HG03060 (cell line): Measurements from ENCODE around the gene PSMA7.

ENCODE experiments used
- ATAC-seq: cut with Tn5 transposase; IDR thresholded peaks from one replicate; pipeline ENCODE4 v1.9.1; 2021; ENCODE audit warnings: low read depth, moderate number of reproducible peaks; ENCODE audit not compliant: unreplicated experiment

PSMA7 gene

DNA sequence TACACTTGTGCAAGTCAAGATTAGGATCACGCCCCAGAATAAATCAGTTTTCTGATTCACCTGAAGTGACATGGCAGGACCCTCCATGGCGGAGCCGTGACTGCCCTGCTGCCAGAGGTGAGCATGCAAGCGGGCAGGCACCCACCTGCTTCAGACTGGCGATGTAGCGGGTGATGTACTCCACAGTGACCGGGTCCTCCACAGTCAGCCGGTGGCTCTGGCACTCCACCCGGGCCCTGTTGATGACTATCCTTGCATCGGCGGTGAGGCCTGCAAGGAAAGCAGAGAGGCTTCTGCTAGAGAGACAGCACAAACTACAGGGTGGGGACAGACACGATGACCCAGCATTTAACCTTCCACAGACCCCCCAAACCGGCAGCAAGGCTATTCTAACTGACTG lies 3.6 kb downstream of the PSMA7 start:
- no peak for ATAC-seq

DNA sequence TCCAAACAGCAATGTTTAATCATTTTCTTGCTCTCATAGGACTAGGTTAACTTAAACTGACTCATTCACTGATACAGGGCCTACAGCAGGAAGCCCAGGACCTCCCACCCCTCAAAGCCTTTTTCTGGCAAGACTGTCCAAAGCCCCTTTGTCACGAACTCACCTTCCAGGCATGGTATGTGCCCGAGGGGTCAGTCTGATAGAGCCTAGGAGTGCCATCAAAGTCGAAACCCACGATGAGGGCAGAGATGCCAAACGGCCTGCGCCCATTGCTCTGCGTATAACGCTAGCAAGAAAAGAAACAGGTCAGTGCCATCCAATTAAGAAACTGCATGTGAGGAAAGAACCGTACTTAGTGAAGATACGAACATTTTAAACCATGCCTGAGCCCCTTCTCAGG lies 4.3 kb downstream of the PSMA7 start:
- no peak for ATAC-seq

DNA sequence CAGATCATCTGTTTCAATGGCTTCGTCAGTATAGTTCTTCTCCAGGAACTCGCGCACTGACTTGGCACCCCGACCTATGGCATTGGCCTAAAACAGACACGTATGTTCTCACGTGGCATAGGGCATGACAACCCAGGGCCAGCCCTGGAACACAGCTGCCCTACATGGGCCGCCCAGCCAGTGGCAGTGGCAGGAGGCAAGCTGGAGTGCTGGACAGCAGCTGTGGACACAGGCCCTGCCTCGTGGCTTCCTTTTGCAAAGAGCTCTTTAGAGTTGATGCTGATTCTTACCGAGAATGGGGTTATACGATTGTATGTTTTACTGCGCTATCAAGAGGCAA lies 5.0 kb downstream of the PSMA7 start:
- ATAC-seq, result no peak

DNA sequence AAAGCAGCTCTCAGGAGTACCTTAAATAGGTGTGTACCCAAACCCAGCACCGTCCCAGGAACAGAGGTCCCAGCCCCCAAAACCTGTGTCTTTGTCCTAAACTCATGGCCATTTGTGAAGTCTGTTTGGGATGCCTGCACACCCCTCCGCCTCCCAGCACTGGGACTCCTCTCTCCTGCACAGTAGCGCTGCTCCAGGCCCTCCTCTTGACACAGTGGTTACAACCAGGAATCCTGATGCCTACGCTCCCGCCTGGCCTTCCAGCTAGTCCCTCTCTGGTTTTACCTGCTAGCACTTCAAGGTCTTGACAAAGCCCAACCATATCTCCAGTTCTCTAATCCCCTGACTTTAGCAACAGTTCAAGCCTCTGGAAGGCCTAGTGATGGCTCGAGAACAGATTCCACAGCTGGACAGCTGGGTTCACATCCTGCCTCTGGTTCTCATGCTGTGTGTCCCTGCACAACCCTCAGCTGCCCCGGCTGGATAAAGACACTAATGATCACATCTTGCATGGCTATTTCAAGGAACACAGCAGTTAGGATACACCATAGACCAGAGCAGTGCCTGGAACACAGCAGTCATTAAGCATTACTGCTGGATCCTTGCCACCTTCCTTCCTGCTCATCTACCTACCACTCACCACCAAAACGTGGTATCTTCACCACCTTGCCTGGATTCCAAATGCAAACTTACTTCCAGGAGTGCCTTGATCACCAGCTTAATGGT lies 5.6 kb downstream of the PSMA7 start:
- ATAC-seq, result no peak

DNA sequence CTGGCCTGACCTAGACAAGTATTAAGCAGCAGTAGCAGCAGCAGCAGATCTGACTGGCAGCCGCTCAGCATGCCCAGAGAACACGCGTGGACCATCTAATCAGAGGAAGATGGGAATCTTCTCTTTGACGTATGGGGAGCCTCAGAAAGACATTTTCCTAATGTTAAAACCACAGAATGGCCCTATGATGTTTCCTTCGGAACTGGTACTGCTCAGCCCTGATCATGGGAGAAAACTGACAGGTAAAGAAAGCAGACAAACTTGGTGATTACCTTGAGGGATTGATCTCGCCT lies 6.2 kb downstream of the PSMA7 start:
- no peak for ATAC-seq

DNA sequence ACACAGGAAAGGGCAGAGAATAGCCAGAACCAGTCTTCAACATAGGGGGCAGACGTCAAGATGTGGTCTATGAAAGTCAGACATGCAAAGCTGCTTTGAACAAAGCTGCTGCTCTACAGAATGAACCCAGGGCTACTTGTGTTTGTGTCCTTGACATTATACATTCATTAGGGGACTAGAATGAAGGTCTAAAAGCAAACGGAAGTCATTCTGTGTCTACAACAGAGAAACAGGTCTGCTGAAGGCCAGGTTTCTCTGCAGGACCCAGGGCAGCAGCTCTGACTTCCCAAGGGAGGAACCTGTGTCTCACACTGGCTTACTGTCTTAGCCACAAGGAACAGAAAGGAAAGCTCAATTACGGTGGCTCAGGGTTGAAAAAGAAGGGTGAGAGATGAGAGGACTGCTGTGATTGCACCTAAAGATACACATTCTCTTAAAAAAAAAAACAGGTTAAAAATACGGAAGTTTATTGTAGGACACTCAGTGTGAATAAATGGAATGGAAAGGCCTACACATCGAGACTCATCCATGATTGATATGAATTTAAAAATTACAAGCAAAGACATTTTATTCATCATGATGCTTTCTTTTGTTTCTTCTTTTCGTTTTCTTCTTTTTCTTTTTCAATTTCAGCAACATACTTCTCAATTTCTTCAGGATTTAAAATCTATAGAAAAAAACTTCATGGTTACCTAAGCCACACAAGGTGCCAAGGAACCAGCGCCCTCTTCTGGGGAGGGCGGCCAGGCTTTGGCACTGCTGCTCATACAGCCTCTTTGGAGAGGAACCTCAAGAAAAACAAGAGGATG lies 6.7 kb downstream of the PSMA7 start:
- no peak for ATAC-seq

DNA sequence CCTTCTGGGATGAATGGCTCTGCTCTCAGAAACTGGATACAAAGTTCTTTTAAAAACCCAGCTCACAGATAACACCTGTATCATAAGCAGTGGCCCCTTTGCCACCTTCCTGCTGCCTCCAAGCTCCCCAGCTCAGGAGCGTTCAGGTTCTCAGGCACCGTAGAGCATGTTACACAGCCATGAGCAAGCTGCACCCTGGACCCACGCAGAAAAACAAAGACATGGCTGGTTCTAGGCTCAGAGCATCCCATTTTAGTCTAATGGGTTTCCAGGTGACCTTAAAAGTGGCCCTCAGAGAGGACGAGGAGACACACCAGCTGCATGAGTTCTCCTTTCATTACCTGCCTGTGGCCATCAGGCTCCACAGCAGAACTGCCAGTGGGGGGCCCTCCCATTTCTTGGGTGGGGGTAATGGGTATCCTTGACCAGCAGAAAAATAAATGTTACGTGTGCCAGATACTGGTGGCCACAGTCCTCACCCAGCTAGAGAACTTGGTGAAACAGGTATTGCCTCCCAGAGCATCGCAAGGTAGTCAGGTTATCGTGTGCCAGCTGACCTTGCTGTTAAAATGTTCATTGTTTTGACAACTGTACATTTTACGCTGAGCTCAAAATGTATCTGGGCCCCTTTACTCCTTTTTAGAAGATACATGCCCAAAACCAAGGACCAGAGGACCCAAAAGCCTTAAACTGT lies 7.5 kb downstream of the PSMA7 start:
- ATAC-seq, result no peak

DNA sequence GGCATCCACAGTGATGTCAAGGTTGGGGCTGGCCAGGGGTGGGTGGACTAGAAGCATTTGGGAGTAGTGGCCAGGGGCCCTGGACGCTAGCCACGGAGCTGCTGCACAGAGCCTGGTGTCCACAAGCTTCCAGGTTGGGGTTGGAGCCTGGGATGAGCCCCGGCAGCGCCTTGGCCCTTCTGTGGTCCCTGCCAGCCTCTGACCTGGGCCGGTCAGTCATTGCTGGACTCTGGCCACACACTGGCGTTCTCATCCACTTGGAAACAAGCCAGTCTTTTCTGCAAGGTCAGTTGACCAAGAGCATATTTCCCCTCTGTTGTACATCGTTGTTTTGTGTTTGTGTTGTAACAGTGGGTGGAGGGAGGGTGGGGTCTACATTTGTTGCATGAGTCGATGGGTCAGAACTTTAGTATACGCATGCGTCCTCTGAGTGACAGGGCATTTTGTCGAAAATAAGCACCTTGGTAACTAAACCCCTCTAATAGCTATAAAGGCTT lies 8.4 kb downstream of the PSMA7 start:
- no peak for ATAC-seq

DNA sequence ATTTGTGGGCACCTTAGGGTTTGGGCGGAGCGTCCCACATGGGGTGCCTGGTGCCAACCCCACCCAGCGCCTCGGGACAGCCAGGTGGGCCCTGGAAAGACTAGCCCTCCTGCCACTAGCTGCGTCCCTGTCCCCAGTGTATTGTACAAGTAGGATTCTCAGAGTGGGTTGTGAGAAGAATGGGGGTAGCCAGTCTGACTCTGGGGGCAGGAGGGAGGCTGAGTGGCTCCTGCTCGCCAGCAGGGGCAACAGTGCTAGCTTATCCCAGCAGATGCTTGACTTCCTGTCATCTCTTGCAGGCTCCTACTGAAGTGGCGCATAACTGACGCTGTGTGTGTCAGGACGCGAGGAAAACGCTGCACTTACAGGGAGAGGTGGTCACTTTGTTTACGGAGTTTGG lies 9.3 kb downstream of the PSMA7 start:
- ATAC-seq, result no peak

DNA sequence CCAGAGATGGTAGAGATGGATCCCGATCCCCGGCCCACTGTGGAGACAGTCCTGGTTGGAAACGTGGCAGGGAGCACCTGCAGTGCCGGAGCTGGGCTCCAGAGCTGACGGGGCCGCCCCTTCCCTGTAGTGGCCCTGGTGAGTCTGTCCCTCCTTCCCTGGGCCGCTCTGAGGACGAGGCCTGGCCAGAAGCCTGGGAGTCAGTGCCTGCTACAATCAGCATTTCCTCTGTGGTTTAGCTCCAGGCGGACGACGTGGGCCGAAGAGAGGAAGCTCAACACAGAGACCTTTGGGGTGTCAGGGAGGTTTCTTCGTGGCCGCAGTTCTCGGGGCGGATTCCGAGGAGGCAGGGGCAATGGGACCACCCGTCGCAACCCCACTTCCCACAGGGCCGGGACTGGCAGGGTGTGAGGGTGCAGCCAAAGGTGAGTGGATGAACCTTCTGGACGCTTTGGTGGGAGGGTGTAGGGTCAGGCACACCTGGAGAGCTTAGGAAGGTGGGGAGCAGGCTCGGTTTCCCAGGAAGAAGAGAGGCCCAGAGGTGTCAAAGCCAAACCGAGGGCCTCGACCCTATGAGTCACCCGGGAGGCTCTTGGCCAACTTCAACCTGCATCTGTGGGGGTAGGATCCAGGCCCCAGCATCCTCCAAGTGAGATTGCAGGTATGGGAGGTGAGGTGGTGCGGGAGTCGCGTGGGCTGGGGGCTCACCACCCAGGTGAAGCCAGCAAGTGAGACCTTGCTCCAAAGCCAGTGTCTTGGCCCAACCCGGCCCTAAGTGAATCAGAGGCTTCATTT lies 9.9 kb downstream of the PSMA7 start:
- ATAC-seq, result no peak

DNA sequence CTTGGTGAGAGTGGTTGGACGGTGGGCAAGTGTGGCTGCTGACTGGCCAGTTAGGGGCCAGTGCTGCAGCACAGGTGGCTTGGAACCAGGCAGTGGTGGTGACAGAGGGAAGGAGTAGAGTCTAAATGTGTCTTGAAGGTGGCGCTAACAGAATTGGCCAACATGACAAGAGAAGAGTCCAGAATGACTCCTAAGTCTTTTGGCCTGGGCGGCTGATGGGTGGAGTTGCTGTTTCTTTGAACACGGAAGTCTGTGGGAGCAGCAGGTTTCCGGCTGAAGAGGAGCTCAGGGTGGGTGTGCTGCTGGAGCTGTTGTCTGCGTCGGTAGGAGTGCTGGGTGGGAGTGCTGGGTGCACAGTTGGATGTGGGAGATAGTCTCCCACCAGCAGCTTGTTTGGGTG lies 10.8 kb downstream of the PSMA7 start:
- no peak for ATAC-seq

DNA sequence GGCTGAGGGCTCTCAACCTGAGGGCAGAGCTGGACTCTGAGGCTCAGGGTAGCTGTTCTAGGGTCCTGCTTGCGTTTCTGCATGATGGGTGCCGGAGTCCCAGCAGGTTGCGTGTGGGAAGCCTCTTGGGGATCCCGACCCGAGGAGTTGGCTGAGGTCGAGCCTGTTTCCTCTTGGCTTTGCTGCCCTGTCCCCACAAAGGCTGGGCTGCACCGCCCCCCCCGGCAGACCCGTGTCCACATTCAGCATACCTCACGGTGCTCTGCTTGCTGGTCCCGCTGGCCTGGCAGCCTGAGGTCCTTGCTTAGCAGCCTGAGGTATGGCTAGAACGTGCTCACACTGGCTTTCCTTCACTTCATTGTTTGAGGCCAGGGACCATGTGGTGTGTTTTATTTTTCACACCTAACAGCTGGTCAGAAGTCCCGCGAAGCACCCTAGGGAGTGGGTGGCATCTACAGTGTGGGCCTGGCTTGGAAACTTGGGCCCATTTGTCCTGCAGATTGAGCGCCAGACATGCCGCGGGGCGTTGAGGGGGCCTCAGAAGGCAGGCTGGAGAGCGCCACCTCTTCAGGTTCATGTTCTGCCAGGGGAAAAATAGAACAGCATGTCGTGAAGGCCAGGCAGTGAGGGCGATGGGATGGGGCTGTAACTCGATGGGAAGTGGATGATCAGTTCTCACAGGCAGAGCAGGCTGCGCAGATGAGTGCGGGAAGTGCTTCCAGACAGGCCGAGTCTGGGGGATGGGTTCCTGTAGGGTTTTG lies 11.5 kb downstream of the PSMA7 start:
- no peak for ATAC-seq

DNA sequence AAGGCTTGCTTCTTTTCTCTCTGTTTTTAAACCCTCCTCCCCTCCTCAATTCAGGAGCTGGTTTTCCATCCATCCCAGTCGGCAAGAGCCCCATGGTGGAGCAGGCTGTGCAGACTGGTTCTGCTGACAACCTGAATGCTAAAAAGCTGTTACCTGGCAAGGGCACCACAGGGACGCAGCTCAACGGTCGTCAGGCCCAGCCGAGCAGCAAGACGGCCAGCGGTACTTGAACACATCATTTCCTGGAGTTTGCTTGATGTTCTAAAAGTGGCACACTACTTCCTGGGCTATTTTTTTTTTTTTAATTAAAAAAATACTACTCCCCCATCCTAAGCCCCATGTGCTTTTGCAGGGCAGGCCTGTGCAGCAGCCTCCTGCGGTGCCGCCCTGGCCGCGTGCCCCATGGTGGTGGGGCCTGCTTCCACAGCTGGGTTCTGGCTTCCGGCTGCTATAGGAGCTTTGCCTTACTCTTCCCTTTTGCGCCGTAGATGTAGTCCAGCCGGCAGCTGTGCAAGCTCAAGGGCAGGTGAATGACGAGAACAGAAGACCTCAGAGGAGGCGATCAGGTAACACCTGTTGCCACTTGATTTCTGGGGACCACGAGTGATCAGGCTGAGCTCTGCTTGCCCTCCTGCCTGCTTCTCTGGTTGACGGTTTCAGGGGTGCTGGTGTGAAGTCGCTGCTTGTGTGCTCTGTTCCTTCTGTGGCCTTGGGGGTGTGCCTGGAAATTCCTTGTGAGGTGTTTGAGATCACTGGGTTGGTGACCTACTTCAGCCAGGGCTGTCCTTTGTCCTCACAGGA lies 13.3 kb downstream of the PSMA7 start:
- no peak for ATAC-seq

DNA sequence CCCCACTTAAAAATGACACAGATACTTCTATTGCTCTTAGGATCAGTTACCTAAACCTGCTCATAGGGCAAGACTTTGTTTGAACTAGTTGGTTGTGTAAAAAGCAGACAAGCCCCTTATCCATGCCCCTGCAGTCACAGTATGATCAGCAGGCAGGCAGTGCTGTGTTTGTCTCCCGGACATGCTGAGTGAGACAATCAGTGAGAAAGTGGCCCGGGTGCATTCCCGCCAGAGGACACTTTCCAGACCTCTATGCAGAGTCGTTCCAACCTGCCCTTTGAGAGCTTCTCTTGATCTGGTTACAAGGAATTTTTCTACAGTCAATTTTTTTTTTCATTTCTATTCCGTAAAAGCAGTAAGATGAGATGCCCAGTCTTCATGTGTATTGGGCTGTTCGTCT lies 14.7 kb downstream of the PSMA7 start:
- ATAC-seq, result no peak

DNA sequence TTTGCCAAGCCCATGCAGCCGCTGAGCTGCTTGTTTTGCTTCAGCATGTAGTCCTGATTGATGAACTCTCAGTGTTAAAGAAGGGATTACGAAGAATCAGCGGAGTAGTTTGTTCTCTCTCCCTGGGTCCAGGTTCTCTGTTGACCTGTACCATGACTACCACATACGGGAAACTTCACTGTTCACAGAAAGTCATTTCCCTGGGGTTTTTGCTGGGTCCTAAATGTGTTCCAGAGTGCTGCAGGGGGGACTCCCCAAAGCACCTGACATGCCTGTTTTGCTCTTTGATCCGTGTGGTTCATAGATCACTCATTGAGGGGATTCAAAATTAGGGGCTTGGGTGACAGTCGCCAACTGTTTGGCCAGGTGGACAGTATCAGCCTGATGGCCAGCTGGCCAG lies 15.4 kb downstream of the PSMA7 start:
- ATAC-seq, result no peak

DNA sequence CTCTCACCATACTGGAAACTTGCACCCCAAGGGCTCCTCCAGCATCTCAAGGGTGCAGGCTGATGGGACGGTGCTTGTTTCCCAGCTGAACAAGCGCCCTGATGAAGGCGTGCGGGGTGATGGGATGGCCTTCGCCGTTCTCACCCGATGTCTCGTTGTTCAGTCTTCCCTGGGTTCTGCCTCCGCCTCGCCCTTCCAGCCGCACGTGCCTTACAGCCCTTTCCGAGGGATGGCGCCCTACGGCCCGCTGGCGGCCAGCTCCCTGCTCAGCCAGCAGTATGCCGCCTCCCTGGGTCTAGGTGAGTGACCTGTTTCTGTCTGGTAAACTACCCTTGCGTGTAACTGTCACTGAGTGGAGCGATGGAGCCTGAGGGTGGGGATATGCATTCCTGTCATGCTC lies 17.1 kb downstream of the PSMA7 start:
- ATAC-seq, result no peak

DNA sequence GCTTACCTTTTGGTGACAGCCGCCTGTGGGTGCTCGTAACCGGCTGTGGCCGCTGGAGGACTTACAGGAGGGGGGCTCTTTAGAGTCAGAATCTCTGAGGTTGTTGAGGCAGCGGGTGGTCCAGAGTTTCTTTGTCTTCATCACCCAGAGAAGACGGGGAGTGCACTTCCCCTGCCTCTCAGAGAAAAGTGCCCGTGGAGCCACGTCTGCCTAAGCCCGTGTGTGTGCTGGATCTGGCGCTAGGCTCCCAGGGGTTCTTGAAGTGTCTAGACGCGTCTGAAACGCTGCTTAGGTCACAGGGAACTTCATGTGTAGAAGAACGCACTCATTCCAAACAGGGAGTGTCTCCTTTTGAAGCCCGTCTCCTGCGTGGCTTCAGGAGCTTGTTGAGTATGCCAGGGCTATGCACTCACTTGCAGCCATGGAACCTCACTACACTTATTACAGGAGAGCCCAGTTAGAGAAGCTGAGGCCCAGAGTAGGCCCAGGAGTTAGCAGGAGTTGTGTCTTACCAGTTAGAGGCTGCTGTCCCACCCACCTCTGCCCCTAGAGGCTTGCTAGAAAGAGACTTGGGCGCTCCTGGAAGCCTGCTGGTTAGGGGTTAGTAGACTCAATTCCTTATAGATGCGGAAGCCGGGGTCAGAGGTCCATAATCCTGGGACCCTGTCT lies 19.6 kb downstream of the PSMA7 start:
- ATAC-seq, result no peak

DNA sequence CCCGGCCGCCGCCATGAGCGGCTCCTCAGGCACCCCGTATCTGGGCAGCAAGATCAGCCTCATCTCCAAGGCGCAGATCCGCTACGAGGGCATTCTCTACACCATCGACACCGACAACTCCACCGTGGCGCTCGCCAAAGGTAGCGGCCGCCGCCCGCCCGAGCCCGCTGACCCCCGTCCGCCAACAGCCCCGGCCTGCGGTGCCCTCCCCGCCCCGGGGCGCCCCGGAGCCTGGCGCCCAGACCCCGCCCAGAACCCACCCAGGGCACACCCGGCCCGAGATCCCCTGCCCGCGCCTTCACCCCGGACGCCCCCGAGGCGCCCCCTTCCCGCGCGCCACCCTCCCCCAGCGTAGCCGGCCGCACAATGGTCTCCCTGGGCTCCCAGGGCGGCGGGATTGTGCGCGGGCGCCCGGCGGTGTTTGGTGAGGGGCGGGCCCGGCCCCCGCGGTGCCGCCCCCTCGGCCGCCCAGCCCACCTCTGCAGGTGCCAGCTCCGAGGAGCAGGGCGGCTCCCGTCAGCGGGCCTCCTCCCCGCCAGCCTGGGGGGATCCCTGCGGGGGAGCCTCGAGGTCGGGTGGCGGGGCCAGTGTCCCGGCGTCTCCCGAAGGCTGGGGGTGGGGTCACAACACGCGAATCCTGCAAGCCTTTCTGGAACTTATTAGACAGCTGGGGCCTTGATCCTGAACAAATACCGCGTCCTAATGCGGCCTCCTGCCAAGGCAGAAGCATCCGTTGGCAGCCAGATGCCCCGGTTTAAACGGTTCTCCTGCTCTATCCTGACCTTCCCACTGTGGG lies 20.3 kb downstream of the PSMA7 start:
- ATAC-seq, result no peak
